K562 (cell line): Measurements from ENCODE around the gene IGFL1. TPM values are rescaled to one million over a fixed set of nuclear protein-coding genes. Genes with fewer than 3 reads are reported as not detected.
"Not testable (repeated sequence)": the region's sequence is repeated elsewhere in the genome, so short reads cannot be mapped to it uniquely, and the experiment has no call there.

Source experiments
- ATAC-seq: fragments of 200-7000 bp; cut with Tn5 transposase; 3 replicates; pipeline ENCODE4 v1.9.1; 2020; ENCODE audit warnings: moderate library complexity
- BruUV-seq: library from RNA; stranded (reverse); fragments of 400-500 nt; replicated peaks from 2 replicates; lab custom pipeline; 2021; lab: Mats Ljungman, UMichigan
- CTCF ChIA-PET: fragments of 300-600 bp; formaldehyde crosslinking; extraction: SDS; loops from one replicate; lab custom pipeline; 2021; ENCODE audit warnings: low intra/inter-chr PET ratio; lab: Yijun Ruan, JAX
- POLR2A ChIA-PET: fragments of 300-600, 350-650 bp; sonication (Branson Sonifier 250); formaldehyde crosslinking; extraction: SDS; loops from one replicate; lab custom pipeline; 2021; ENCODE audit warnings: antibody characterized with exemption, inconsistent platforms; lab: Yijun Ruan, JAX
- DNase-seq, 4 experiments: peaks; one replicate each; pipeline versions ENCODE4 v3.0.0 to v3.0.0-alpha.2; 2011 to 2018; ENCODE audit warnings: low spot score in 3 of 4, mixed read lengths in 3 of 4; ENCODE audit errors: extremely low read depth in 1 of 4
- FAIRE-seq: peaks from 2 replicates; lab custom pipeline; 2011; peaks lifted over from hg19 to GRCh38; lab: Jason Lieb, UNC
- H2AFZ ChIP-seq: 2 replicates; pipeline ENCODE4 v1.6.0; 2011; ENCODE audit warnings: low read depth, low read length, control low read depth, inconsistent platforms
- H3K27ac ChIP-seq: fragments of 200-600 bp; 3 replicates; pipeline ENCODE4 v1.8.0; 2011; ENCODE audit warnings: low read depth, mild to moderate bottlenecking, control low read depth, inconsistent platforms, low read length, moderate library complexity, mixed read lengths; ENCODE audit errors: extremely low read depth
- H3K27me3 ChIP-seq, 2 experiments: fragments of 300-600 bp in 1 of 2; 2 replicates in 1 of 2; 3 replicates in 1 of 2; pipeline versions ENCODE4 v1.6.0 to v1.8.0; 2011; ENCODE audit warnings: inconsistent platforms in 2 of 2, low read length in 2 of 2, mild to moderate bottlenecking in 1 of 2, mixed read lengths in 1 of 2, moderate library complexity in 1 of 2; ENCODE audit not compliant: control insufficient read depth in 2 of 2, insufficient read depth in 2 of 2
- H3K36me3 ChIP-seq: fragments of 300-600 bp; 3 replicates; pipeline ENCODE4 v1.8.0; 2011; ENCODE audit warnings: mild to moderate bottlenecking, low read length, inconsistent platforms; ENCODE audit not compliant: control insufficient read depth, insufficient read depth
- H3K4me1 ChIP-seq, 2 experiments: fragments of 200-600 bp in 1 of 2; replicated peaks in 1 of 2; 2 replicates in 1 of 2; 3 replicates in 1 of 2; pipeline versions ENCODE4 v1.5.1 to v1.8.0; 2011; ENCODE audit warnings: inconsistent platforms in 2 of 2, low read length in 2 of 2, mild to moderate bottlenecking in 1 of 2, mixed read lengths in 1 of 2, moderate library complexity in 1 of 2; ENCODE audit not compliant: control insufficient read depth in 2 of 2, insufficient read depth in 2 of 2
- H3K4me2 ChIP-seq: 2 replicates; pipeline ENCODE4 v1.6.1; 2011; ENCODE audit warnings: low read length, control low read depth, inconsistent platforms, mixed read lengths; ENCODE audit not compliant: insufficient read depth
- H3K4me3 ChIP-seq: fragments of 200-600 bp; sonication (generic), shearing (Covaris generic); 2 replicates; pipeline ENCODE4 v1.5.1; 2016; ENCODE audit warnings: control low read depth, inconsistent platforms
- H3K79me2 ChIP-seq: fragments of 200-600 bp; 3 replicates; pipeline ENCODE4 v1.8.0; 2011; ENCODE audit warnings: low read length, inconsistent platforms; ENCODE audit not compliant: control insufficient read depth, insufficient read depth
- H3K9ac ChIP-seq, 2 experiments: 2 replicates each; pipeline versions ENCODE4 v1.6.0 to v1.6.1; 2011; ENCODE audit warnings: low read depth in 2 of 2, low read length in 2 of 2, control low read depth in 1 of 2, inconsistent platforms in 1 of 2, mild to moderate bottlenecking in 1 of 2, mixed read lengths in 1 of 2; ENCODE audit not compliant: insufficient read depth in 1 of 2
- H3K9me1 ChIP-seq: one replicate; pipeline ENCODE4 v1.6.0; 2011; ENCODE audit warnings: inconsistent platforms, mild to moderate bottlenecking, low read length, moderate library complexity; ENCODE audit not compliant: control insufficient read depth, insufficient read depth
- H3K9me3 ChIP-seq: replicated peaks from 2 replicates; pipeline ENCODE4 v1.5.1; 2011; ENCODE audit warnings: low read depth, low read length, inconsistent platforms; ENCODE audit not compliant: control insufficient read depth, insufficient read depth
- H4K20me1 ChIP-seq: replicated peaks from 2 replicates; pipeline ENCODE4 v1.6.1; 2011; ENCODE audit warnings: low read length, inconsistent platforms, mixed read lengths; ENCODE audit not compliant: control insufficient read depth, insufficient read depth
- CHD7 ChIP-seq: fragments of 200-600 bp; sonication (generic); IDR thresholded peaks from one replicate; pipeline ENCODE4 v1.6.1; 2012; ENCODE audit warnings: mild to moderate bottlenecking, low read depth, low read length, inconsistent platforms
- GMEB1 ChIP-seq: fragments of 250-450 bp; sonication (Bioruptor Pico); IDR thresholded peaks from 2 replicates; pipeline ENCODE4 v1.4.0; 2020; ENCODE audit warnings: mild to moderate bottlenecking
- MAX ChIP-seq: sonication (generic); formaldehyde crosslinking; IDR thresholded peaks from 2 replicates; pipeline ENCODE4 v1.9.0; 2022; ENCODE audit warnings: mild to moderate bottlenecking, missing genetic modification reagents
- WGBS: fragments of 100-300 bp; shearing (Covaris generic); methylation state at CpG from one replicate; pipeline ENCODE4 v1.1.6; 2016; ENCODE audit warnings: low coverage, mixed read lengths; ENCODE audit not compliant: insufficient coverage; ENCODE audit errors: missing lambda C conversion rate; 5-methylcytosine and 5-hydroxymethylcytosine counted together
- in situ Hi-C: fragments of 300-500 bp; cut with MboI; formaldehyde crosslinking; loops from 4 replicates; pipeline ENCODE4 v1.15.0; 2018; ENCODE audit warnings: inconsistent platforms, mixed read lengths
- intact Hi-C: fragments of 100-400 bp; cut with micrococcal nuclease; formaldehyde crosslinking; loops from 2 replicates; pipeline ENCODE4 v1.14.2; 2022
- polyA plus RNA-seq, 8 experiments: library from polyadenylated mRNA; depleted of rRNA in 4 of 8; stranded (reverse) in 5 of 8; unstranded in 3 of 8; fragments of >200 nt; fragmentation: Nextera tagmentation in 2 of 8; fragmentation: Illumina TruSeq in 1 of 8; extraction: Ambion mirVana in 2 of 8; extraction: Trizol in 1 of 8; gene quantifications; 2 replicates each; pipeline versions ENCODE4 v1.2.1 to v1.2.3, GENCODE V29; 2011 to 2014; ENCODE audit warnings: inconsistent platforms in 1 of 8, missing spikeins in 1 of 8
- total RNA-seq, 7 experiments: library from RNA; depleted of rRNA in 6 of 7; stranded (reverse); fragments of >200 nt in 6 of 7; fragmentation: Illumina TruSeq in 2 of 7; extraction: Trizol in 2 of 7; gene quantifications; 2 replicates each; pipeline versions ENCODE4 v1.2.1 to v1.2.3, GENCODE V29; 2011 to 2021; ENCODE audit warnings: low replicate concordance in 1 of 7

IGFL1 gene
- total and polyA plus RNA-seq, 9 of the 15 experiments (the other 6 are each of a cell fraction or from before 2014, with no cell fraction given): not detected

GRCh38 chr19:46182476-46182875 lies 47.1 kb upstream of the IGFL1 start (continued):
- TF ChIP-seq CHD7: no peak
- TF ChIP-seq GMEB1 (CRISPR knock-in tag): no peak
- peak; percentile 68 for TF ChIP-seq MAX (CRISPR knock-in tag)
- TF ChIP-seq, all 486 proteins: peak for 2

GRCh38 chr19:46184775-46185710 lies 44.5 kb upstream of the IGFL1 start:
- H3K4me3 ChIP-seq, H4K20me1 ChIP-seq, BruUV-seq, DNase-seq, H3K36me3 ChIP-seq, H3K79me2 ChIP-seq, H3K4me1 ChIP-seq, in situ Hi-C loops, ATAC-seq, H3K9ac ChIP-seq, H2AFZ ChIP-seq, H3K9me3 ChIP-seq, H3K9me1 ChIP-seq, FAIRE-seq, H3K4me2 ChIP-seq, H3K27ac ChIP-seq, CTCF ChIA-PET, intact Hi-C loops: not testable (repeated sequence)
- POLR2A ChIA-PET: interaction anchor here (0.6 kb wide), 2 partner anchors 303 to 706 kb away, joined by 3 read pairs; no protein-coding TSS in a partner anchor
- peaks cover 5 to 44% of the 10 kb centered on the region in 2 experiments; a peak in 3 of 5 replicates for H3K27me3 ChIP-seq
- under 1% methylated on average over 6 of the region's 6 CpGs for WGBS
